ENCODE results near the gene HIF1A. TPM values are rescaled to one million over a fixed set of nuclear protein-coding genes. Genes with fewer than 3 reads are reported as not detected.
"Not testable (repeated sequence)": the region's sequence is repeated elsewhere in the genome, so short reads cannot be mapped to it uniquely, and the experiment has no call there.

HIF1A gene
- polyA plus RNA-seq, 1 donor, result 53.5 TPM

GRCh38 chr14:61747342-61747741 lies 52.0 kb downstream of the HIF1A start:
- DNase-seq (ENCODE audit: low read depth), result no peak

DNA sequence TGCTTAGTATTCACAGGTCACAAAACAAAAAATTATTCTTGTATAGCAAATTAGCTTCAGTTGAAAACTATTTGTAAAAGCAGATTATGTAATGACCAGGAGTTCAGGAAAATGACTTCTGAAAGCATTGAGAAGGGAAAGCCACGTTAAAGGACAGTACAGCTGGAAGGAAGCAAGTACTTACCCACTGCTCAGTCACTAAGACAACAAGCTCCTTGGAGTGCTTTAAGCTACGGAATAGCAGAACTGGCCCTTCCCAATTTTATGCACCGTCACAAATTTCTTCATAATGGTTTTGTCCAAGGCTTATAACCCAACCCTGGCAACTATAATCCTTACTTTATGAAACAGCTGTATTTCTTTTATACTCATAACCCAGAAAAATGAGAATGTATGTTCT lies 54.0 kb downstream of the HIF1A start:
- no peak for DNase-seq (ENCODE audit: low read depth)

GRCh38 chr14:61749867-61750266 lies 54.6 kb downstream of the HIF1A start:
- DNase-seq (ENCODE audit: low read depth), result no peak

- DNase-seq (ENCODE audit: low read depth), result no peak
Measured at GRCh38 chr14:61750708-61751474, 55.6 kb downstream of the HIF1A start.

GRCh38 chr14:61751475-61751989 lies 56.2 kb downstream of the HIF1A start:
- DNase-seq (ENCODE audit: low read depth), result no peak

GRCh38 chr14:61752626-61753025 lies 57.3 kb downstream of the HIF1A start:
- DNase-seq (ENCODE audit: low read depth), result no peak

- no peak for DNase-seq (ENCODE audit: low read depth)
Measured at GRCh38 chr14:61753631-61754030, 58.3 kb downstream of the HIF1A start.

GRCh38 chr14:61754627-61755381 lies 59.5 kb downstream of the HIF1A start:
- no peak for DNase-seq (ENCODE audit: low read depth)

- DNase-seq (ENCODE audit: low read depth), result not testable (repeated sequence)
Measured at GRCh38 chr14:61755382-61755742, 60.0 kb downstream of the HIF1A start.

GRCh38 chr14:61756135-61756534 lies 60.8 kb downstream of the HIF1A start:
- DNase-seq (ENCODE audit: low read depth), result no peak

DNA sequence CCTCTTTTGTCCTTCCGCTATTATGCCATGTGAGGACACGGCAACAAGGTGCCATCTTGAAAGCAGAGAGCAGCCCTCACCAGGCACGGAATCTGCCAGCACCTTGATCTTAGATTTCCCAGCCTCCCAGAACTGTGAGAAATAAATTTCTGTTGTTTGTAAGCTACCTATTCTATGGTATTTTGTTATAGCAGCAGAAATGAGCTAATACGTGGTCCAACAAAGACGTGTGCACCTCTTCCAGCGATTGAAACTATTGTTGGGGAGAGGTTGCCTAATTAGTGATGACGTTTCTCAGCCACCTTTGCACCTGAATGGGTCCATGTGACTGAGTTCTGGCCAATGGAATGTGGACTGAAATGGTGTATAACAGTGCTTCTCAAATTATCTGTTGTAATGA lies 64.6 kb downstream of the HIF1A start:
- no peak for DNase-seq (ENCODE audit: low read depth)

DNA sequence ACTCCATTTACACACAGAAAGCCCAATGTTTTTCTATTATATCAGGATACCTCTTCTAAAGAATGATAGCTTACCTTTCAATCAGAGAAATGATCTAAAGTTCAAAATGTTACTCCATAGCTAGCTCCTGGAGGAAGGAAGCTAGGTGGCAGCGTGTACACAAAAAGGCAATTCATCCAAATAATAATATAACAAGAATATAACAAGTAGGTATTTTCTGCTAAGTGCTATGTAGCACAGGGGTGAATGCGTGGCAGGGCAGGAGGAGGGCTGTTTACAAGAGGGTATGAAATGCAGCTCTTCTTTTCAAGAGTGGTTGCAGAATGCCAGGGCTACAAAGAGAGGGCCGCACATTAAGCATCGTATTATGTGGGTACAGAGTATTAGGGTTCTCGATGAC lies 66.2 kb downstream of the HIF1A start:
- DNase-seq (ENCODE audit: low read depth), result no peak

- peak; percentile 99 for DNase-seq (ENCODE audit: low read depth)
Measured at GRCh38 chr14:61761959-61762786, 66.9 kb downstream of the HIF1A start, which contains the start of gene SNAPC1. SNAPC1 (plus strand) TSS chr14:61762420; CDS start chr14:61762461, 41 bp downstream.

DNA sequence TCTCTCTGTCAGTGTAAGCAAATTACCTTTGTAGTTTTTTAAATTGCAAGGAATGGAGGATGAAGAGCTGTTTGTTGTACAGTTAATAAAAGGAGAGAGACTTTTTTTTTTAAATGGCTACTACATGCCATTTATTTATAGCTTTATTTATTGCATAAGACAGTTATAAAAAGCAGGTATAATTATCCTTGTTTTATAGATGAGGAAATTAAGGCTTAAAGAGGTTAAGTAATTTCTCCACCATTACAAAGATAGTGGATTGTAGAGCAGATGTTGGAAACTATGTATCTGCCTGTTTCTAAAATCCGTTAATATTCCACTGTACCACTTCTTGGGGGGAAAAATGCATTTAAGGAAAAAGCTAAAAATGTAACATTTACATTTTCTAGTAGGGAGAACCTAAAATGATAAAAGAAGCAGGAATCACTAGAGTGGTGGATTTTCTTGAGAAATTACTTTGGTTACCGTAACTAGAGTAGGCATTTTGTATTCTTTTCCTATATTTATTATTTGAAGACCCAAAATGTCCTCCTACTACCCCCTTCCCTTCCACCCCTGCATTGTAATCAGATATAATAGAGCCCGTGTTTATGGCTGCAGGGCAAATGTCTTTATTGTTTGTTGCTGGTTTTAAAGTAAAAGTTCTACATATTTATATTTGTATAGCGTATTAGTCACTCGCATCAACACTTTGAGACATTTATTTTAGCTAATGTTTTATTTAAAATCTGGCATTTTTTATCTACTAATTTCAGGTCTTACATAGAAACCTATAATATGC lies 69.2 kb downstream of the HIF1A start:
- DNase-seq (ENCODE audit: low read depth), result no peak

DNA sequence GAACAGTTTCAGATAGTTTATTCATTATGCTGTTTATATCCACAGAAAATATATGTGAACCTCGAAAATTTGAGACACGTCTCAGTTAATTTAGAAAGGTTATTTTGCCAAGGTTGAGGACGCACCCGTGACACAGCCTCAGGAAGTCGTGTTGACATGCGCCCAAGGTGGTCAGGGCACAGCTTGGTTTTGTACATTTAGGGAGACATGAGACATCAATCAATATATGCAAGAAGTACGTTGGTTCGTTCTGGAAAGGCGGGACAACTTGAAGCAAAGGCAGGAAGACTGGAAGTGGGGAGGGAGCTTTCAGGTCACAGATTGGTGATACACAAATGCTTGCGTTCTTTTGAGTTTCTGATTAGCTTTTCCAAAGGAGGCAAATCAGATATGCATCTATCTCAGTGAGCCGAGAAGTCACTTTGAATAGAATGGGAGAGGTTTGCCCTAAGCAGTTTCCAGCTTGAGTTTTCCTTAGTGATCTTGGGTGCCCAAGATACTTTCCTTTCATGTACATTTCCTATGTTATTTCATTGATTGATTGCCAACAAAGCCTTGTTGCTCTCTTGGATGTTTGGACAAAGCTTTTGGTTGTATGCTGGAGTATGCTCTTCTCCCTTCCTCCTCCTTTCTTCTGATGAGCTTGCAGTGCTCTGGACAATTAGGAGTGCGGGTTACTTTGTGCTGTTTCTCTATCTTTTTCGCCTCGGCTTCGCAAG lies 70.1 kb downstream of the HIF1A start:
- no peak for DNase-seq (ENCODE audit: low read depth)

- no peak for DNase-seq (ENCODE audit: low read depth)
Measured at GRCh38 chr14:61766151-61766550, 70.8 kb downstream of the HIF1A start.

- DNase-seq (ENCODE audit: low read depth), result no peak
Measured at GRCh38 chr14:61768240-61768639, 72.9 kb downstream of the HIF1A start.

GRCh38 chr14:61769893-61770292 lies 74.6 kb downstream of the HIF1A start:
- DNase-seq (ENCODE audit: low read depth), result no peak

DNA sequence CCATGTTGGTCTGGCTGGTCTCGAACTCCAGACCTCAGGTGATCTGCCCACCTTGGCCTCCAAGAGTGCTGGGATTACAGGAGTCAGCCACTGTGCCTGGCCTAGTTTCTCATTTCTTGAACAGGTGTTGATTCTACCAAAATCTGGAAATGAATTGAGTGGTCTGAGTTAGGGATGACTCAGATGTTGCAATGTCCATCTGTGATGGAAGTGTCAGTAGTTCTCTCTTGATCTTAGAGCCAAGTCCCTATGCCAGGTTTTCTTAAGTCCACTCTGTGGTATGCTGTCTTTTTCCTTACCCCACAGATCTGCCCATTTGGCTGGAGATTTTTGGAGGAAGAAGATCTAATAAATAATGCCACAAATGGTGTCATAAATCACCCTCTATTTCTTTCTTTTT lies 79.5 kb downstream of the HIF1A start:
- no peak for DNase-seq (ENCODE audit: low read depth)

DNA sequence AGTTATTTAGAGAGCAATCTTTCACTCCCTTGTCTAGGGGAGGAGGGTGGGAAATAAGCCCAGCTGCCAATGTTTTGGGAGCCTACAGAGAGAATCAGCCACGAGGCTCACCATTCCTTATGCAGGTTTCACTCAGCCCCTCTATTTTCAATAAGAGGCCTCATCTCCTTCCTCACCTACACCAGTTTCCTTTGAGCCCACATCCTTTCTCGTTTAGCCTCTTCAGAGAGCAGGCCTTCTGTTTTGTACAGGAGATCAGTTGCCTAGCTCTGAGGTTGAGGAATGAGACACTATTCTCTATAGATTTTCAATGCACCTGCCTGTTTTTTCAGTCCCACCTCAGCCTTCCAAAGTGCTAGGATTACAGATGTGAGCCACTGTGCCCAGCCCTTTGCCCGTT lies 84.8 kb downstream of the HIF1A start:
- DNase-seq (ENCODE audit: low read depth), result no peak

GRCh38 chr14:61797309-61797708 lies 102.0 kb downstream of the HIF1A start:
- DNase-seq (ENCODE audit: low read depth), result no peak
